Neuronal stem cell (in vitro differentiated cells): Measurements from ENCODE around the gene IFT88.
A peak's percentile ranks its signal among the peaks of the same experiment; 100 is the strongest.

Experiments
- DNase-seq: peaks from one replicate; pipeline ENCODE4 v3.0.0-alpha.2; 2013; ENCODE audit warnings: low spot score
- H2AFZ ChIP-seq: one replicate; pipeline ENCODE4 v1.6.1; 2013; ENCODE audit warnings: mild to moderate bottlenecking, low read length, inconsistent platforms
- H2AK5ac ChIP-seq: 2 replicates; pipeline ENCODE4 v1.6.1; 2013; ENCODE audit warnings: low read depth, mild to moderate bottlenecking, inconsistent platforms, low read length, moderate library complexity, mixed read lengths
- H2BK120ac ChIP-seq: 2 replicates; pipeline ENCODE4 v1.6.1; 2013; ENCODE audit warnings: low read depth, mild to moderate bottlenecking, inconsistent platforms, low read length, moderate library complexity, mixed read lengths
- H2BK12ac ChIP-seq: one replicate; pipeline ENCODE4 v1.6.1; 2013; ENCODE audit warnings: low read length, inconsistent platforms
- H2BK15ac ChIP-seq: 2 replicates; pipeline ENCODE4 v1.6.1; 2013; ENCODE audit warnings: mild to moderate bottlenecking, low read length, inconsistent platforms, mixed read lengths
- H2BK5ac ChIP-seq: one replicate; pipeline ENCODE4 v1.6.1; 2013; ENCODE audit warnings: inconsistent platforms, mild to moderate bottlenecking, low read length, moderate library complexity
- H3K14ac ChIP-seq: one replicate; pipeline ENCODE4 v1.6.1; 2013; ENCODE audit warnings: low read length, inconsistent platforms
- H3K18ac ChIP-seq: 2 replicates; pipeline ENCODE4 v1.6.1; 2013; ENCODE audit warnings: low read length, inconsistent platforms
- H3K23ac ChIP-seq: 2 replicates; pipeline ENCODE4 v1.6.1; 2013; ENCODE audit warnings: low read depth, mild to moderate bottlenecking, mixed read lengths, low read length, inconsistent platforms; ENCODE audit not compliant: poor library complexity
- H3K27ac ChIP-seq: replicated peaks from 3 replicates; pipeline ENCODE4 v1.5.1; 2013; ENCODE audit warnings: low read length, inconsistent platforms
- H3K27me3 ChIP-seq, 3 experiments: 2 replicates each; pipeline ENCODE4 v1.6.1; 2013; ENCODE audit warnings: low read length in 3 of 3, mild to moderate bottlenecking in 2 of 3, inconsistent platforms in 1 of 3, low read depth in 1 of 3, mixed read lengths in 1 of 3, moderate library complexity in 1 of 3; ENCODE audit not compliant: control insufficient read depth in 3 of 3, insufficient read depth in 3 of 3
- H3K36me3 ChIP-seq, 2 donors: replicated peaks in 1 of 2; 2 replicates each; pipeline ENCODE4 v1.6.1; 2013; ENCODE audit warnings: low read length in 2 of 2; ENCODE audit not compliant: control insufficient read depth in 2 of 2, insufficient read depth in 2 of 2
- H3K4ac ChIP-seq: 2 replicates; pipeline ENCODE4 v1.6.1; 2013; ENCODE audit warnings: inconsistent platforms, mild to moderate bottlenecking, low read length, moderate library complexity
- H3K4me1 ChIP-seq, 2 donors: 1 replicate in 1 of 2; 2 replicates in 1 of 2; pipeline ENCODE4 v1.6.1; 2013; ENCODE audit warnings: low read length in 2 of 2, low read depth in 1 of 2; ENCODE audit not compliant: control insufficient read depth in 2 of 2, insufficient read depth in 1 of 2
- H3K4me2 ChIP-seq: one replicate; pipeline ENCODE4 v1.6.1; 2013; ENCODE audit warnings: mild to moderate bottlenecking, low read length, inconsistent platforms; ENCODE audit not compliant: insufficient read depth, poor library complexity, severe bottlenecking
- H3K4me3 ChIP-seq, 2 donors: 2 replicates each; pipeline ENCODE4 v1.5.1; 2013; ENCODE audit warnings: low read length in 2 of 2, mild to moderate bottlenecking in 2 of 2, inconsistent platforms in 1 of 2, moderate library complexity in 1 of 2
- H3K79me1 ChIP-seq: one replicate; pipeline ENCODE4 v1.6.1; 2013; ENCODE audit warnings: low read depth, mild to moderate bottlenecking, inconsistent platforms, low read length, moderate library complexity
- H3K9ac ChIP-seq: one replicate; pipeline ENCODE4 v1.6.1; 2013; ENCODE audit warnings: mild to moderate bottlenecking, low read depth, low read length, inconsistent platforms; ENCODE audit not compliant: poor library complexity
- H3K9me3 ChIP-seq, 2 donors: replicated peaks in 1 of 2; 2 replicates each; pipeline versions ENCODE3 to v1.6.1; 2013; ENCODE audit warnings: low read length in 2 of 2, mild to moderate bottlenecking in 2 of 2, inconsistent platforms in 1 of 2, low read depth in 1 of 2, mixed read lengths in 1 of 2, moderate library complexity in 1 of 2; ENCODE audit not compliant: control insufficient read depth in 2 of 2, insufficient read depth in 1 of 2
- H4K8ac ChIP-seq: one replicate; pipeline ENCODE4 v1.6.1; 2013; ENCODE audit warnings: low read depth, mild to moderate bottlenecking, inconsistent platforms, low read length, moderate library complexity
- H4K91ac ChIP-seq: one replicate; pipeline ENCODE4 v1.6.1; 2013; ENCODE audit warnings: low read length, low read depth, mild to moderate bottlenecking, inconsistent platforms; ENCODE audit not compliant: poor library complexity
- WGBS, 2 donors: extraction: QIAGEN DNeasy Blood & Tissue Kit; methylation state at CpG; one replicate each; pipeline ENCODE4 v1.1.7; 2013; ENCODE audit warnings: missing lambda C conversion rate in 2 of 2, mixed read lengths in 1 of 2; ENCODE audit not compliant: insufficient read length in 2 of 2, insufficient replicate concordance in 1 of 2; ENCODE audit errors: extremely low coverage in 2 of 2; 5-methylcytosine and 5-hydroxymethylcytosine counted together

Gene IFT88

DNA sequence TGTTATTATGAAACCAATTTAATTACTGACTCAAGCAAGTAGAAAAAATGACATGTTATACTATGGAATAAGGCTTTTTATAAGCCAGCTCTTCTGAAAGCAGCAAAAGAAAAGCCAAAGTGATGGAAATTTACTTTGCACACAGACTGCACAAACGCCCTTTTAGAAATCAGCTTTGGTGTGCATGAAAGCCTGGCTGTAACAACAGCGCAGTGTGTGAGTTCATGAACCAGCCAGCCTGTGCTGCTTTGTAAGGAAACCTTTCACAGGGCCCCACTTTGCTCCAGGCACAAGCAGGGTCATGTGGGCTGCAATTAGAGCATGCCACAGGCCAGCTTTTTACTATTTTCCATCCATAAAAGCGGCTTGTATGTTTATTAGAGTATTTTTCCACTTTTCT is 13.6 kb upstream of the IFT88 start:
- Histone ChIP-seq H3K23ac (no peak overlapping the region), H3K27ac (peak overlapping the region; percentile 19), H3K9ac (no peak overlapping the region), H2AK5ac (no peak overlapping the region), H2BK12ac (no peak overlapping the region), H2BK5ac (no peak overlapping the region), H3K4me1 (peaks cover 0 to 10% of the 10 kb centered on the region in 2 donors), H3K36me3 (no peaks in the 10 kb centered on the region), H3K9me3 (no peaks in the 10 kb centered on the region), H3K14ac (no peak overlapping the region), H3K4ac (no peak overlapping the region), H2AFZ (peak overlapping the region; percentile 75), H3K4me2 (no peak overlapping the region), H3K27me3 (peaks cover 0 to 6% (median 0%) of the 10 kb centered on the region in 3 experiments), H3K79me1 (no peaks in the 10 kb centered on the region), H3K18ac (no peak overlapping the region), H2BK15ac (no peak overlapping the region), H2BK120ac (no peak overlapping the region), H3K4me3 (no peak overlapping the region), H4K8ac (no peak overlapping the region), H4K91ac (no peak overlapping the region)
- WGBS, 2 donors = no CpG with 5 or more reads among the region's 3 CpGs
- no peak for DNase-seq

DNA sequence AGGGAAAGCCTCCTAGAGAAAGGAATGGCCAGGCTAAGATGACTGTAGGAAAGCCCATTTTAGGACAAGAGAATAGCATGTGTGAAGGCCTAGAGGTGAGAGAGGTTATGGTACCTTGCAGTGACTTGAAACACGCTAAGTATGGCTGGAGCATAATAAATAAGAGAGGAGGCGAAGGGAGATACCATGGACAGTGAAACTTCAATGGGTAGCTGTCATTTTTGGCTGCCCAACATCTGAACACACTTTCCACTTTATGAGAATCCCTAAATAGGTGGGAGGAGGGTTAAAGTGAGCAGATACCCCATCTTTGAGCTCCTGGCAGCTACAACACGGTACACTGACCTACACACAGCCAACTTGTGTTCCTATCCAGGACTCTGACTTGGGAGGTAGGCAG is 8.0 kb upstream of the IFT88 start:
- Histone ChIP-seq H3K79me1 (no peaks in the 10 kb centered on the region), H3K9ac (no peak overlapping the region), H3K23ac (no peak overlapping the region), H3K27me3 (peaks cover 0 to 10% (median 0%) of the 10 kb centered on the region in 3 experiments), H3K4ac (no peak overlapping the region), H4K91ac (no peak overlapping the region), H3K27ac (no peak overlapping the region), H2AK5ac (no peak overlapping the region), H4K8ac (no peak overlapping the region), H2AFZ (no peak overlapping the region), H3K18ac (no peak overlapping the region), H3K14ac (no peak overlapping the region), H2BK12ac (no peak overlapping the region), H3K4me2 (no peak overlapping the region), H3K36me3 (no peaks in the 10 kb centered on the region), H3K9me3 (no peaks in the 10 kb centered on the region), H2BK5ac (no peak overlapping the region), H2BK120ac (no peak overlapping the region), H3K4me1 (peaks cover 0 to 4% of the 10 kb centered on the region in 2 donors), H2BK15ac (no peak overlapping the region), H3K4me3 (no peak overlapping the region)
- no CpG with 5 or more reads among the region's 3 CpGs for WGBS, 2 donors
- DNase-seq = no peak

DNA sequence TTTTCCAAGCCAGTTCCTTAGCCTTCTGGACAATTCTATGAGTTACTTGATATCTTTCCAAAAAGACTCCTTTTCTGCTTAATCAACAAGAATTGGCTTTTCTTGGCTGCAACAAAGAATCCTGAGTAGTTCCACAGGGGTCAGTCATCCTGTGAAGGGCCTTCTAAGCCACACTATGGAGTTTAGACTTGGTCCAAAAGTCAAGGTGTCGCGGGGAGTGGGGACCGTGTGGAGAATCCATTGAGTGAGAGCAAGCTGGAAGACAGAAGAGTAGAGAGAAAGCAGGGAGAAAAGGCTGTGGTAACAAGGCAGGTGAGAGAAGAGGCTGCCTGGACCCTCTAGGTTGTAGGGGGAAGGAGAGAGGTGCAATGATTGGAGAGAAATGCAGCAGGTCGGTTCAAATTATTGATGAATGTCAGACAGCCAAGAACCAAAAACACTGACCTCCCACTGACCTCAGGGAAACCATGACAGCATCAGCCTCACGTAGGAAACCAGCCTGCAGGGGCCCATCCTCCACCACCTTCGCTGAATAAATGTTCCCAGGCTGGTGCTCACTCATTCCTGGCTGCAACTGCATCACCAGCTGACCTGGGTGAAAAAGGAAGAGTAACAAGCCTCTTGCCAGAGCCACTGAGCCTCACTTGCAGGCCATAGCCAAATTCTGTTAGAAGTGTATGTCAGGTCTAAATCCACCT is 7.1 kb upstream of the IFT88 start:
- Histone ChIP-seq H3K4ac (no peak overlapping the region), H3K4me1 (peaks cover 0 to 4% of the 10 kb centered on the region in 2 donors), H3K14ac (no peak overlapping the region), H2AFZ (no peak overlapping the region), H3K79me1 (no peaks in the 10 kb centered on the region), H3K9ac (no peak overlapping the region), H3K23ac (no peak overlapping the region), H2BK120ac (no peak overlapping the region), H2BK12ac (no peak overlapping the region), H3K27me3 (peaks cover 0 to 10% (median 0%) of the 10 kb centered on the region in 3 experiments), H2BK5ac (no peak overlapping the region), H4K91ac (no peak overlapping the region), H3K36me3 (no peaks in the 10 kb centered on the region), H3K4me3 (no peak overlapping the region), H3K18ac (no peak overlapping the region), H2BK15ac (no peak overlapping the region), H2AK5ac (no peak overlapping the region), H4K8ac (no peak overlapping the region), H3K4me2 (no peak overlapping the region), H3K27ac (no peak overlapping the region), H3K9me3 (peaks cover 0 to 5% of the 10 kb centered on the region in 2 donors)
- no CpG with 5 or more reads among the region's 6 CpGs for WGBS, 2 donors
- DNase-seq = no peak

DNA sequence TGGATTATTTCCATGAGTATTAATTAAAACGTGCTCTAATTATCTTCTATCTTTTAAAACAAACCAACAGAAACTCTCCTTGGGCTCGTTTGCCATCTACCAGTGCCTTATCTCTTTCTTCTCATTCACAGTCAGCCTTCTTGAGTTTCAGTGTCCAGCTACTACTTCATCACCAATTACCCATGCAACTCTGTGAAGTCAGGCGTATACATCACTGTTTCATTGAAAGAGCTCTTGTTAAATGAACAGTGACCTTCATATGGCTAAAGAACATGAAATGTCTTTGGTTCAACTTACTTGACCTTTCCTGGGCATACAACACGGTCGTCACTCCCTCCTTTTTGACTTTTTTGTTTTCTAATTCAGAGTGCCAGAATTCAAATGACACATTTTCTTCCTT is 5.2 kb upstream of the IFT88 start:
- H3K9ac ChIP-seq = no peak overlapping the region
- peaks cover 0 to 4% of the 10 kb centered on the region in 2 donors for H3K4me1 ChIP-seq
- no peak for DNase-seq
- no peak overlapping the region for H2AK5ac ChIP-seq
- no peak overlapping the region for H2BK120ac ChIP-seq
- H3K79me1 ChIP-seq = no peaks in the 10 kb centered on the region
- H4K8ac ChIP-seq = no peak overlapping the region
- H3K27me3 ChIP-seq = peaks cover 0 to 10% (median 0%) of the 10 kb centered on the region in 3 experiments
- no peak overlapping the region for H3K4me2 ChIP-seq
- no peak overlapping the region for H3K27ac ChIP-seq
- H3K4me3 ChIP-seq = no peak overlapping the region
- H2AFZ ChIP-seq = no peak overlapping the region
- H3K23ac ChIP-seq = no peak overlapping the region
- no peak overlapping the region for H2BK5ac ChIP-seq
- H3K4ac ChIP-seq = no peak overlapping the region
- no peaks in the 10 kb centered on the region for H3K36me3 ChIP-seq
- no peak overlapping the region for H2BK15ac ChIP-seq
- no peak overlapping the region for H3K18ac ChIP-seq
- no peak overlapping the region for H2BK12ac ChIP-seq
- WGBS, 2 donors = no CpG with 5 or more reads among the region's 5 CpGs
- no peak overlapping the region for H4K91ac ChIP-seq
- H3K14ac ChIP-seq = no peak overlapping the region
- H3K9me3 ChIP-seq = peaks cover 0 to 15% of the 10 kb centered on the region in 2 donors
